Measurements from ENCODE around the gene RNF13. TPM values are rescaled to one million over a fixed set of nuclear protein-coding genes. Genes with fewer than 3 reads are reported as not detected.

The RNF13 gene
- total RNA-seq, 1 experiment from 2014 or later, result 43.5 TPM

- Histone ChIP-seq H3K9me3 (replicated peaks) (peaks cover 3% of the 10 kb centered on the region), H3K4me1 (replicated peaks) (no peaks in the 10 kb centered on the region), H3K27ac (no peak overlapping the region), H3K36me3 (no peaks in the 10 kb centered on the region), H3K4me3 (no peak overlapping the region), H3K27me3 (replicated peaks) (no peaks in the 10 kb centered on the region)
- DNase-seq (ENCODE audit: low read depth in 1 of 2, low spot score in 2 of 2), result no peak
Measured at GRCh38 chr3:149992416-149993058, 179.5 kb downstream of the RNF13 start.

- H3K9me3 ChIP-seq (replicated peaks), result no peaks in the 10 kb centered on the region; the same call in 1 of the 2 replicates
- H3K4me3 ChIP-seq, result no peak overlapping the region
- no peaks in the 10 kb centered on the region for H3K36me3 ChIP-seq
- H3K27me3 ChIP-seq (replicated peaks), result no peaks in the 10 kb centered on the region
- H3K4me1 ChIP-seq (replicated peaks), result no peaks in the 10 kb centered on the region
- DNase-seq (ENCODE audit: low read depth in 1 of 2, low spot score in 2 of 2), result no peak
- no peak overlapping the region for H3K27ac ChIP-seq
Measured at GRCh38 chr3:149998946-149999345, 185.9 kb downstream of the RNF13 start.

GRCh38 chr3:149999421-149999820 is 186.4 kb downstream of the RNF13 start:
- Histone ChIP-seq H3K4me3 (no peak overlapping the region), H3K9me3 (replicated peaks) (no peaks in the 10 kb centered on the region; the same call in 1 of the 2 replicates), H3K27ac (no peak overlapping the region), H3K4me1 (replicated peaks) (no peaks in the 10 kb centered on the region), H3K27me3 (replicated peaks) (no peaks in the 10 kb centered on the region), H3K36me3 (no peaks in the 10 kb centered on the region)
- DNase-seq (ENCODE audit: low read depth in 1 of 2, low spot score in 2 of 2), result no peak

- Histone ChIP-seq H3K36me3 (no peaks in the 10 kb centered on the region), H3K27ac (no peak overlapping the region), H3K27me3 (replicated peaks) (no peaks in the 10 kb centered on the region), H3K4me3 (no peak overlapping the region), H3K9me3 (replicated peaks) (no peaks in the 10 kb centered on the region), H3K4me1 (replicated peaks) (no peaks in the 10 kb centered on the region)
- no peak for DNase-seq (ENCODE audit: low read depth in 1 of 2, low spot score in 2 of 2)
Measured at GRCh38 chr3:150000641-150001040, 187.6 kb downstream of the RNF13 start.

- Histone ChIP-seq H3K9me3 (replicated peaks) (no peaks in the 10 kb centered on the region), H3K4me3 (no peak overlapping the region), H3K27me3 (replicated peaks) (no peaks in the 10 kb centered on the region), H3K4me1 (replicated peaks) (no peaks in the 10 kb centered on the region), H3K27ac (no peak overlapping the region), H3K36me3 (no peaks in the 10 kb centered on the region)
- DNase-seq (ENCODE audit: low read depth in 1 of 2, low spot score in 2 of 2), result no peak
Measured at GRCh38 chr3:150005243-150006112, 192.5 kb downstream of the RNF13 start.

GRCh38 chr3:150006794-150007193 is 193.8 kb downstream of the RNF13 start:
- Histone ChIP-seq H3K9me3 (replicated peaks) (no peaks in the 10 kb centered on the region), H3K27ac (no peak overlapping the region), H3K4me1 (replicated peaks) (no peaks in the 10 kb centered on the region), H3K27me3 (replicated peaks) (no peaks in the 10 kb centered on the region), H3K36me3 (no peaks in the 10 kb centered on the region), H3K4me3 (no peak overlapping the region)
- DNase-seq (ENCODE audit: low read depth in 1 of 2, low spot score in 2 of 2), result no peak

Other genes starting within 250 kb of the RNF13 start
- gene WWTR1, start 155.2 kb upstream of the RNF13 start, total RNA-seq (2014; rRNA removed; shearing (Covaris generic)), result 31.5 and 43.0 TPM in 2 replicates
- 62.8 and 70.3 TPM in 2 replicates for gene COMMD2, start 60.7 kb upstream of the RNF13 start, total RNA-seq (2014; rRNA removed; shearing (Covaris generic))
- gene ANKUB1, start 20.7 kb upstream of the RNF13 start, total RNA-seq (2014; rRNA removed; shearing (Covaris generic)), result 0.31 TPM in 1 of 2 replicates, not detected in the other
- 200 and 259 TPM in 2 replicates for gene PFN2, start 157.7 kb downstream of the RNF13 start, total RNA-seq (2014; rRNA removed; shearing (Covaris generic))